Sigmoid colon (tissue), 7 donors: ENCODE measurements around the gene GBX1. TPM values are rescaled to one million over a fixed set of nuclear protein-coding genes. Genes with fewer than 3 reads are reported as not detected.

Experiments
- DNase-seq: peaks from one replicate; pipeline ENCODE4 v3.0.0-alpha.2; 2019
- H3K27ac ChIP-seq, 4 donors: fragments of 200-600 bp; sonication (generic); one replicate each; pipeline ENCODE4 v1.5.1; 2016 to 2019; ENCODE audit warnings: mild to moderate bottlenecking in 1 of 4
- H3K27me3 ChIP-seq, 3 donors: fragments of 200-600 bp; sonication (generic); one replicate each; pipeline ENCODE4 v1.5.1; 2019; ENCODE audit warnings: mild to moderate bottlenecking in 1 of 3
- H3K36me3 ChIP-seq, 4 donors: fragments of 200-600 bp; sonication (generic); one replicate each; pipeline ENCODE4 v1.5.1; 2016 to 2019
- H3K4me1 ChIP-seq, 4 donors: fragments of 200-600 bp; sonication (generic); one replicate each; pipeline ENCODE4 v1.5.1; 2017 to 2019
- H3K4me3 ChIP-seq, 4 donors: fragments of 200-600 bp; sonication (generic); one replicate each; pipeline ENCODE4 v1.5.1; 2017 to 2019; ENCODE audit warnings: mild to moderate bottlenecking in 2 of 4, moderate library complexity in 1 of 4
- H3K9me3 ChIP-seq, 4 donors: fragments of 200-600 bp in 3 of 4; sonication (generic) in 3 of 4; one replicate each; pipeline versions ENCODE4 v1.5.1 to v1.6.1; 2013 to 2019
- CTCF ChIP-seq, 4 experiments: fragments of 450-650 bp in 3 of 4; fragments of 200-600 bp in 1 of 4; IDR thresholded peaks; one replicate each; pipeline ENCODE4 v1.5.1; 2016 to 2019; ENCODE audit warnings: antibody characterized with exemption in 4 of 4, mild to moderate bottlenecking in 3 of 4, moderate library complexity in 2 of 4
- EP300 ChIP-seq, 4 donors: sonication (generic); formaldehyde crosslinking; IDR thresholded peaks; one replicate each; pipeline ENCODE4 v1.6.1; 2017; ENCODE audit warnings: antibody characterized with exemption in 4 of 4
- POLR2A ChIP-seq, 2 donors: fragments of 450-650 bp; IDR thresholded peaks; one replicate each; pipeline ENCODE4 v1.6.1; 2016; ENCODE audit warnings: antibody characterized with exemption in 2 of 2, mild to moderate bottlenecking in 2 of 2, moderate library complexity in 2 of 2
- POLR2AphosphoS5 ChIP-seq, 4 donors: sonication (generic); formaldehyde crosslinking; IDR thresholded peaks; one replicate each; pipeline ENCODE4 v1.6.1; 2017; ENCODE audit warnings: antibody characterized with exemption in 4 of 4
- WGBS, 2 donors: extraction: QIAGEN DNeasy Blood & Tissue Kit; methylation state at CpG; one replicate each; pipeline ENCODE4 v1.1.7; 2013; 5-methylcytosine and 5-hydroxymethylcytosine counted together
- intact Hi-C: fragments of 100-400 bp; cut with DNase I; formaldehyde crosslinking; loops from one replicate; pipeline ENCODE4 v1.15.1; 2023
- polyA plus RNA-seq, 3 donors: library from polyadenylated mRNA; stranded (reverse); fragments of 200-250 nt; gene quantifications; one replicate each; pipeline ENCODE4 v1.2.3, GENCODE V29; 2013
- total RNA-seq, 4 donors: library from RNA; depleted of rRNA; stranded (reverse); fragments of >200 nt; gene quantifications; one replicate each; pipeline ENCODE4 v1.1.0, GENCODE V29; 2016
- donor health status: healthy with polysubstance abuse.
- donor health status: Bipolar disorder and iron deficiency.
- donor health status: healthy.

Gene GBX1
- total and polyA plus RNA-seq, 7 donors = not detected

GRCh38 chr7:151152643-151153513 is 14.6 kb downstream of the GBX1 start:
- 60 to 77% methylated on average over 6 of the region's 6 CpGs for WGBS, 2 donors
- TF ChIP-seq POLR2AphosphoS5 (IDR thresholded peaks at IDR 0.05) (no peak), POLR2A (IDR thresholded peaks at IDR 0.05) (no peak)
- peaks cover 10 to 59% (median 47%) of the 10 kb centered on the region in 3 donors for H3K27me3 ChIP-seq

GRCh38 chr7:151150388-151150787 is 17.1 kb downstream of the GBX1 start:
- DNase-seq = no peak
- TF ChIP-seq POLR2AphosphoS5 (IDR thresholded peaks at IDR 0.05) (no peak), EP300 (IDR thresholded peaks at IDR 0.05) (no peak), CTCF (IDR thresholded peaks at IDR 0.05) (no peak), POLR2A (IDR thresholded peaks at IDR 0.05) (no peak)
- intact Hi-C loops = no loop called here
- H3K27ac ChIP-seq = no peak overlapping the region
- no peak overlapping the region for H3K4me3 ChIP-seq
- WGBS, 2 donors = 27 to 68% methylated on average over 3 of the region's 3 CpGs
- no peaks in the 10 kb centered on the region for H3K4me1 ChIP-seq
- H3K36me3 ChIP-seq = peaks cover 0 to 3% (median 0%) of the 10 kb centered on the region in 4 donors
- no peaks in the 10 kb centered on the region for H3K9me3 ChIP-seq
- peaks cover 10 to 59% (median 42%) of the 10 kb centered on the region in 3 donors for H3K27me3 ChIP-seq

More at GRCh38 chr7:151152643-151153513, 14.6 kb downstream of the GBX1 start:
- no peak overlapping the region for H3K27ac ChIP-seq
- intact Hi-C loops = no loop called here
- no peaks in the 10 kb centered on the region for H3K9me3 ChIP-seq
- DNase-seq = no peak
- H3K4me1 ChIP-seq = no peaks in the 10 kb centered on the region
- H3K36me3 ChIP-seq = no peaks in the 10 kb centered on the region
- H3K4me3 ChIP-seq = no peak overlapping the region

- peaks cover 10 to 46% (median 28%) of the 10 kb centered on the region in 3 donors for H3K27me3 ChIP-seq
- intact Hi-C loops = no loop called here
- H3K36me3 ChIP-seq = peaks cover 4 to 20% (median 7%) of the 10 kb centered on the region in 4 donors
- H3K4me1 ChIP-seq = no peaks in the 10 kb centered on the region
- DNase-seq = no peak
- H3K27ac ChIP-seq = no peak overlapping the region
- H3K9me3 ChIP-seq = no peaks in the 10 kb centered on the region
- no peak overlapping the region for H3K4me3 ChIP-seq
- WGBS, 2 donors = 68 to 76% methylated on average over 22 of the region's 22 CpGs
- TF ChIP-seq CTCF (IDR thresholded peaks at IDR 0.05) (no peak), EP300 (IDR thresholded peaks at IDR 0.05) (no peak), POLR2A (IDR thresholded peaks at IDR 0.05) (no peak), POLR2AphosphoS5 (IDR thresholded peaks at IDR 0.05) (no peak)
Measured at GRCh38 chr7:151148319-151149259, 18.9 kb downstream of the GBX1 start.

- Histone ChIP-seq H3K27ac (no peak overlapping the region), H3K36me3 (peaks cover 11 to 36% (median 19%) of the 10 kb centered on the region in 4 donors), H3K4me3 (no peak overlapping the region), H3K27me3 (peaks cover 7 to 28% (median 12%) of the 10 kb centered on the region in 3 donors), H3K4me1 (no peaks in the 10 kb centered on the region), H3K9me3 (no peaks in the 10 kb centered on the region)
- intact Hi-C loops = no loop called here
- WGBS, 2 donors = 82 to 84% methylated on average over 3 of the region's 3 CpGs
- no peak for DNase-seq
- TF ChIP-seq CTCF (IDR thresholded peaks at IDR 0.05) = no peak
- TF ChIP-seq POLR2A (IDR thresholded peaks at IDR 0.05) = no peak
- TF ChIP-seq EP300 (IDR thresholded peaks at IDR 0.05) = no peak
- no peak for TF ChIP-seq POLR2AphosphoS5 (IDR thresholded peaks at IDR 0.05)
Measured at GRCh38 chr7:151146761-151147160, 20.7 kb downstream of the GBX1 start.
